Lung (tissue), 12 donors: Measurements from ENCODE around the gene TMEM225. TPM values are rescaled to one million over a fixed set of nuclear protein-coding genes. Genes with fewer than 3 reads are reported as not detected.

Source experiments
- ATAC-seq: fragments of 200-7000 bp; cut with Tn5 transposase; one replicate; pipeline ENCODE4 v1.9.1; 2020; ENCODE audit warnings: moderate number of reproducible peaks; ENCODE audit not compliant: insufficient read depth, low FRiP score
- DNase-seq, 3 donors: peaks; one replicate each; pipeline ENCODE4 v3.0.0-alpha.2; 2013 to 2017
- H3K27ac ChIP-seq, 2 donors: one replicate each; pipeline ENCODE4 v1.5.1; 2013; ENCODE audit warnings: mild to moderate bottlenecking in 2 of 2, moderate library complexity in 2 of 2, control low read depth in 1 of 2, inconsistent platforms in 1 of 2, low read depth in 1 of 2, low read length in 1 of 2
- H3K27me3 ChIP-seq, 3 donors: one replicate each; pipeline ENCODE4 v1.5.1; 2013; ENCODE audit warnings: low read length in 2 of 3; ENCODE audit not compliant: control insufficient read depth in 3 of 3, insufficient read depth in 3 of 3
- H3K36me3 ChIP-seq, 4 donors: one replicate each; pipeline ENCODE4 v1.5.1; 2013; ENCODE audit warnings: low read length in 4 of 4, mild to moderate bottlenecking in 1 of 4, moderate library complexity in 1 of 4; ENCODE audit not compliant: control insufficient read depth in 4 of 4, insufficient read depth in 4 of 4
- H3K4me1 ChIP-seq, 5 donors: one replicate each; pipeline ENCODE4 v1.5.1; 2013; ENCODE audit warnings: low read length in 5 of 5, mild to moderate bottlenecking in 2 of 5, moderate library complexity in 1 of 5; ENCODE audit not compliant: control insufficient read depth in 5 of 5, insufficient read depth in 5 of 5
- H3K4me3 ChIP-seq: one replicate; pipeline ENCODE4 v1.5.1; 2013; ENCODE audit warnings: mild to moderate bottlenecking, control low read depth, moderate library complexity
- H3K9ac ChIP-seq, 2 donors: one replicate each; pipeline ENCODE4 v1.5.1; 2013; ENCODE audit warnings: low read length in 2 of 2, control low read depth in 1 of 2; ENCODE audit not compliant: insufficient read depth in 1 of 2
- H3K9me3 ChIP-seq, 4 donors: one replicate each; pipeline ENCODE4 v1.5.1; 2013; ENCODE audit warnings: low read length in 3 of 4, mild to moderate bottlenecking in 1 of 4, moderate library complexity in 1 of 4; ENCODE audit not compliant: control insufficient read depth in 4 of 4, insufficient read depth in 3 of 4
- CTCF ChIP-seq: IDR thresholded peaks from 2 replicates; pipeline ENCODE4 v1.5.1; 2012; ENCODE audit warnings: mild to moderate bottlenecking; ENCODE audit errors: control extremely low read depth, extremely low read depth
- WGBS, 2 donors: extraction: QIAGEN DNeasy Blood & Tissue Kit; methylation state at CpG; one replicate each; pipeline ENCODE4 v1.1.7; 2013; 5-methylcytosine and 5-hydroxymethylcytosine counted together
- polyA plus RNA-seq, 2 donors: library from polyadenylated mRNA; stranded (reverse); fragments of 200-250 nt; gene quantifications; one replicate each; pipeline ENCODE4 v1.2.1, GENCODE V29; 2013
- total RNA-seq, 2 donors: library from RNA; depleted of rRNA in 1 of 2; stranded (reverse); fragments of >200 nt in 1 of 2; gene quantifications; one replicate each; pipeline ENCODE4 v1.2.1, GENCODE V29; 2014 to 2021
- donor health status: control.
- donor health status: control.
- donor health status: Bipolar disorder and iron deficiency.
- donor health status: healthy.
- donor health status: DM: yes; HTN: yes; CAD: no.

TMEM225 gene
- total and polyA plus RNA-seq, 4 donors, result not detected

- H3K9ac ChIP-seq, result no peak overlapping the region
- no peaks in the 10 kb centered on the region for H3K9me3 ChIP-seq
- H3K4me1 ChIP-seq, result no peaks in the 10 kb centered on the region
- WGBS, 2 donors, result 89 to 100% methylated on average over 2 of the region's 2 CpGs
- no peak for TF ChIP-seq CTCF
- no peak overlapping the region for H3K27ac ChIP-seq
- DNase-seq, result no peak
- H3K27me3 ChIP-seq, result no peaks in the 10 kb centered on the region
- no peak overlapping the region for H3K4me3 ChIP-seq
- H3K36me3 ChIP-seq, result no peaks in the 10 kb centered on the region
- ATAC-seq, result no peak
These were observed 29.0 kb downstream of the TMEM225 start for GRCh38 chr11:123856444-123856843.

- TF ChIP-seq CTCF, result no peak
- Histone ChIP-seq H3K9ac (no peak overlapping the region), H3K4me3 (no peak overlapping the region), H3K36me3 (no peaks in the 10 kb centered on the region), H3K4me1 (no peaks in the 10 kb centered on the region), H3K9me3 (peaks cover 0 to 4% (median 0%) of the 10 kb centered on the region in 4 donors), H3K27me3 (no peaks in the 10 kb centered on the region), H3K27ac (no peak overlapping the region)
- WGBS, 2 donors, result 93 to 97% methylated on average over 2 of the region's 2 CpGs
- DNase-seq (no peak), ATAC-seq (no peak)
These were observed 32.4 kb downstream of the TMEM225 start for GRCh38 chr11:123853038-123853437.

GRCh38 chr11:123852321-123852720 is 33.1 kb downstream of the TMEM225 start:
- Histone ChIP-seq H3K27ac (no peak overlapping the region), H3K4me3 (no peak overlapping the region), H3K4me1 (no peaks in the 10 kb centered on the region), H3K9ac (no peak overlapping the region), H3K9me3 (peaks cover 0 to 4% (median 0%) of the 10 kb centered on the region in 4 donors), H3K27me3 (no peaks in the 10 kb centered on the region), H3K36me3 (no peaks in the 10 kb centered on the region)
- ATAC-seq (no peak), DNase-seq (no peak)
- TF ChIP-seq CTCF, result no peak

DNA sequence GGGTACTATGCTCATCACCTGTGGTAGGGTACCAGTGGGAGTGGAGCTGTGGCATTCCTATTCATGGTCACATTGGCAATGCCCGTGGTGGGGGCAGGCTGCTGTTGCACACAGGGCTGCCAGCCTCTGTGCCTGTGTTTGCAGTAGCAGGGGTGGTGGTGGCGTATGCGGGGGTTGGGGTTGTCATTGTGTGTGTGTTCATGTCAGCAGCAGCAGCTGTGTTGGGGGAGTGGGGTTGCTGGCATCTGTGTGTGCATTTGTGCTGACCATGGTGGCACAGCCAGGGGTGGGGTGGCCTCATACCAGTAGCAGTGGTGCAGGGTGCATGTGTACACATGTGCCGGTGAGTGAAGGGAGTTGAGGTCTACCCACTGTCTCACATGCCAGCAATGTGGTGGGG is 34.4 kb downstream of the TMEM225 start:
- no peak for DNase-seq
- WGBS, 2 donors, result 84 to 93% methylated on average over 4 of the region's 4 CpGs

More for the DNA sequence above, 34.4 kb downstream of the TMEM225 start:
- no peak overlapping the region for H3K4me3 ChIP-seq
- no peaks in the 10 kb centered on the region for H3K27me3 ChIP-seq
- no peak overlapping the region for H3K27ac ChIP-seq
- no peaks in the 10 kb centered on the region for H3K4me1 ChIP-seq
- ATAC-seq, result no peak
- H3K9me3 ChIP-seq, result peaks cover 0 to 4% (median 0%) of the 10 kb centered on the region in 4 donors
- no peak overlapping the region for H3K9ac ChIP-seq
- no peak for TF ChIP-seq CTCF
- H3K36me3 ChIP-seq, result no peaks in the 10 kb centered on the region
